OCI-LY3 (cell line): ENCODE results near the gene MPPED1.

Experiments
- EZH2phosphoT487 ChIP-seq: fragments of 200-600 bp; shearing (Covaris generic); IDR thresholded peaks from 2 replicates; pipeline ENCODE4 v1.6.1; 2018; ENCODE audit warnings: antibody characterized with exemption, mixed run types, low read depth
- TF ChIP-seq, protein P1 (sequence below): fragments of 200-600, 300-600 bp; sonication (generic); IDR thresholded peaks from 2 replicates; pipeline ENCODE4 v1.5.1; 2014; ENCODE audit warnings: antibody characterized with exemption, low read length, low read depth

DNA sequence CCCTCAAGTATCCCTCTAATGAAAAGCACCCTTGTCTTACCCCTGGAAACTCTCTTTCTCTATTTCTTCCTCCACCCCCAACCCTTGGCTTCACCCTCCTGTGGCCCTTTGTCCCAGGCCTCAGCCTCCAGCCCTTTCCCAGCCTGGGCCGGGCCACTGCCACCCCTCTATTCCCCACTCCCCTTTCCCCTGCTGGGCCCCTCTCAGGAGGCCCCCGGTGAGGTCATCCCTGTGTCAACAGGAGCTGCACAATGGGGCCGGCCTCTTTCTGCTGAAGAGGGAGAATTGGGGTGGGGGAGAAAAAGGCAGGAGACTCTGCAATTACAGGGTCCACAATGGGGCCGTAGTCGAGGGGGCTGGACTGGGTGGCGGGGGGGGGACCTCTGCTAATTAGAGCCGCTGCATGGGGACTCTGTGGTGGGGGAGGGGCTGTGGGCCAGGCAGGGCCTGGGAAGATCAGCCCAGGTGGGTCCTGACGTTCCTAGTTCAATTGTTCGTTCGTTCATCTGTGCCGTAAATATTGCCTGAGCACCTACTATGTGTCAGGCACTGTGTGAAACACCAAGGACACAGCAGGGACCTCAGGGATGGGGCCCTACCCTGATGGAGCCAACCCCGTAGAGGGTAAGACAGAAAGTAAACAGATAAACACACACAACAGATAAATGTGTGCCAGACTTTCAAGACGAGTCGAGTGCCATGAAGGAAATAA lies 18.5 kb upstream of the MPPED1 start:
- TF ChIP-seq, protein P1, sequence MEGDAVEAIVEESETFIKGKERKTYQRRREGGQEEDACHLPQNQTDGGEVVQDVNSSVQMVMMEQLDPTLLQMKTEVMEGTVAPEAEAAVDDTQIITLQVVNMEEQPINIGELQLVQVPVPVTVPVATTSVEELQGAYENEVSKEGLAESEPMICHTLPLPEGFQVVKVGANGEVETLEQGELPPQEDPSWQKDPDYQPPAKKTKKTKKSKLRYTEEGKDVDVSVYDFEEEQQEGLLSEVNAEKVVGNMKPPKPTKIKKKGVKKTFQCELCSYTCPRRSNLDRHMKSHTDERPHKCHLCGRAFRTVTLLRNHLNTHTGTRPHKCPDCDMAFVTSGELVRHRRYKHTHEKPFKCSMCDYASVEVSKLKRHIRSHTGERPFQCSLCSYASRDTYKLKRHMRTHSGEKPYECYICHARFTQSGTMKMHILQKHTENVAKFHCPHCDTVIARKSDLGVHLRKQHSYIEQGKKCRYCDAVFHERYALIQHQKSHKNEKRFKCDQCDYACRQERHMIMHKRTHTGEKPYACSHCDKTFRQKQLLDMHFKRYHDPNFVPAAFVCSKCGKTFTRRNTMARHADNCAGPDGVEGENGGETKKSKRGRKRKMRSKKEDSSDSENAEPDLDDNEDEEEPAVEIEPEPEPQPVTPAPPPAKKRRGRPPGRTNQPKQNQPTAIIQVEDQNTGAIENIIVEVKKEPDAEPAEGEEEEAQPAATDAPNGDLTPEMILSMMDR = no peak
- no peak for TF ChIP-seq EZH2phosphoT487
